ENCODE results near the gene DBX1. TPM values are rescaled to one million over a fixed set of nuclear protein-coding genes. Genes with fewer than 3 reads are reported as not detected.

Gene DBX1
- total and polyA plus RNA-seq, 12 donors, result not detected

DNA sequence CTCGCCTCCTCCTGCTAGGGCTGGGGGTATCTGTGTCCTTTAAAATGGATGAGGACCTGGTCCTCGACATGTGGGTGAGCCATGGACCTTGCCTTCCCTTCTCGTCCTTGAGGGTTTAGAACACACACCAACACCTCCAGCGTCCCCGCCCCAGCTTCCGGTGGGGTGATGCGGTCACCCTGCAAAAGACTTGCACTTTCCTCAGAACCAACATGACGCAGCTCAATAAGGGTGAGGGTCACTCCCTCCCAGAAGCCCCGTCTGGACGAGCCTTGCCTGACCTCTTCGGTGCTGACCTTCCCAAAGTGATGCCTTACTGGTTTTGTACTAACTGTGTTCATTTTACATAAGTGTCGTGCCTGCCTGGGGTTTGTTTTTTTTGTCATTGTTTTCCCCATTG, 41.0 kb downstream of the DBX1 start:
- no peak for ATAC-seq
- TF ChIP-seq, protein P1, sequence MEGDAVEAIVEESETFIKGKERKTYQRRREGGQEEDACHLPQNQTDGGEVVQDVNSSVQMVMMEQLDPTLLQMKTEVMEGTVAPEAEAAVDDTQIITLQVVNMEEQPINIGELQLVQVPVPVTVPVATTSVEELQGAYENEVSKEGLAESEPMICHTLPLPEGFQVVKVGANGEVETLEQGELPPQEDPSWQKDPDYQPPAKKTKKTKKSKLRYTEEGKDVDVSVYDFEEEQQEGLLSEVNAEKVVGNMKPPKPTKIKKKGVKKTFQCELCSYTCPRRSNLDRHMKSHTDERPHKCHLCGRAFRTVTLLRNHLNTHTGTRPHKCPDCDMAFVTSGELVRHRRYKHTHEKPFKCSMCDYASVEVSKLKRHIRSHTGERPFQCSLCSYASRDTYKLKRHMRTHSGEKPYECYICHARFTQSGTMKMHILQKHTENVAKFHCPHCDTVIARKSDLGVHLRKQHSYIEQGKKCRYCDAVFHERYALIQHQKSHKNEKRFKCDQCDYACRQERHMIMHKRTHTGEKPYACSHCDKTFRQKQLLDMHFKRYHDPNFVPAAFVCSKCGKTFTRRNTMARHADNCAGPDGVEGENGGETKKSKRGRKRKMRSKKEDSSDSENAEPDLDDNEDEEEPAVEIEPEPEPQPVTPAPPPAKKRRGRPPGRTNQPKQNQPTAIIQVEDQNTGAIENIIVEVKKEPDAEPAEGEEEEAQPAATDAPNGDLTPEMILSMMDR (IDR thresholded peaks at IDR 0.05), result no peak
- Histone ChIP-seq H3K27ac (no peak overlapping the region), H3K4me1 (no peaks in the 10 kb centered on the region), H3K4me3 (no peak overlapping the region), H3K9me3 (no peaks in the 10 kb centered on the region), H3K27me3 (no peaks in the 10 kb centered on the region), H3K36me3 (peaks cover 0 to 64% (median 21%) of the 10 kb centered on the region in 9 donors)
- intact Hi-C loops (cut with DNase I), result loop anchor here in 2 of 10 donors (10.0 kb wide), 1 partner anchor 555 kb away; no protein-coding TSS in a partner anchor
- 93 to 95% methylated on average over 12 of the region's 12 CpGs for WGBS, 2 donors
- DNase-seq, result no peak

DNA sequence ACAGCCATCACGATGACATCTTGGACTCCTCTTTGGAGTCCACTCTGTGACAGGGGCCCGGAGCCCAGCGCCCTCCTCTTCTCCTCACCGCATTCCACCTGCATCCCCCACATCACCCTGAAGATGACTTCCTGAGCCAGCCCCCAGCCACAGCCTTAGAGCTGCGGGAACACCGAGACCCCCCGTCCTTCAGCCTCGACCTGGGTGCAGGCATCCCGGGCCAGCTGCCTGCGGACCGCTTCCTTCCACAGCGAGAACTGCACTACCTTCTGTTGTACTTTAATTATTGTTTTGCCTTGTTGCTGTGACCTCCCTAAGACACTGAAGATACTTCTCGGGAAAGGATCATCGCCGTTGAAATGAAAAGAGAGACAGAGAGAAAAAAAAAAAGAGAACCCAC, 42.1 kb downstream of the DBX1 start:
- TF ChIP-seq, protein P1 (IDR thresholded peaks at IDR 0.05), result no peak
- Histone ChIP-seq H3K4me3 (no peak overlapping the region), H3K4me1 (peaks cover 0 to 1% (median 0%) of the 10 kb centered on the region in 9 donors), H3K27me3 (no peaks in the 10 kb centered on the region), H3K36me3 (peaks cover 0 to 67% (median 22%) of the 10 kb centered on the region in 9 donors), H3K27ac (no peak overlapping the region), H3K9me3 (no peaks in the 10 kb centered on the region)
- no peak for DNase-seq
- intact Hi-C loops (cut with DNase I), result loop anchor here in 2 of 10 donors (10.0 kb wide), 1 partner anchor 553 kb away; no protein-coding TSS in a partner anchor
- ATAC-seq, result no peak
- WGBS, 2 donors, result 91 to 94% methylated on average over 15 of the region's 15 CpGs

- TF ChIP-seq, protein P1 (IDR thresholded peaks at IDR 0.05), result no peak
- no peak for ATAC-seq
- H3K9me3 ChIP-seq, result no peaks in the 10 kb centered on the region
- WGBS, 2 donors, result 66 to 80% methylated on average over 5 of the region's 5 CpGs
- H3K27ac ChIP-seq, result no peak overlapping the region
- no peak overlapping the region for H3K4me3 ChIP-seq
- no peaks in the 10 kb centered on the region for H3K27me3 ChIP-seq
- DNase-seq, result no peak
- H3K4me1 ChIP-seq, result peaks cover 0 to 10% (median 9%) of the 10 kb centered on the region in 9 donors
- intact Hi-C loops (cut with DNase I), result loop anchor here in 2 of 10 donors (10.0 kb wide), 1 partner anchor 552 kb away; no protein-coding TSS in a partner anchor
- H3K36me3 ChIP-seq, result peaks cover 0 to 67% (median 22%) of the 10 kb centered on the region in 9 donors
Observed at GRCh38 chr11:20117291-20117690, 43.0 kb downstream of the DBX1 start.

- H3K4me3 ChIP-seq, result no peak overlapping the region
- ATAC-seq (no peak), DNase-seq (no peak)
- H3K4me1 ChIP-seq, result peaks cover 3 to 15% (median 13%) of the 10 kb centered on the region in 9 donors
- peaks cover 0 to 67% (median 22%) of the 10 kb centered on the region in 9 donors for H3K36me3 ChIP-seq
- H3K9me3 ChIP-seq, result no peaks in the 10 kb centered on the region
- H3K27me3 ChIP-seq, result no peaks in the 10 kb centered on the region
- intact Hi-C loops (cut with DNase I), result loop anchor here in 2 of 10 donors (10.0 kb wide), 1 partner anchor 552 kb away; no protein-coding TSS in a partner anchor
- WGBS, 2 donors, result 0 to 61% methylated on average over 1 of the region's 1 CpG
- TF ChIP-seq, protein P1 (IDR thresholded peaks at IDR 0.05), result no peak
- H3K27ac ChIP-seq, result no peak overlapping the region
Observed at GRCh38 chr11:20116825-20117224, 43.5 kb downstream of the DBX1 start.
